Aorta (tissue), 5 donors: ENCODE data around the gene REM2. TPM values are rescaled to one million over a fixed set of nuclear protein-coding genes. Genes with fewer than 3 reads are reported as not detected.
"Not testable (repeated sequence)": the region's sequence is repeated elsewhere in the genome, so short reads cannot be mapped to it uniquely, and the experiment has no call there.

Experiments used
- ATAC-seq: fragments of 200-7000 bp; cut with Tn5 transposase; one replicate; pipeline ENCODE4 v1.9.1; 2022; ENCODE audit warnings: moderate library complexity; ENCODE audit not compliant: low FRiP score
- DNase-seq, 2 donors: peaks; one replicate each; pipeline ENCODE4 v3.0.0-alpha.2; 2020
- H3K27ac ChIP-seq, 2 donors: one replicate each; pipeline ENCODE4 v1.5.1; 2013; ENCODE audit warnings: low read length in 2 of 2, mild to moderate bottlenecking in 2 of 2, moderate library complexity in 2 of 2, control low read depth in 1 of 2, inconsistent platforms in 1 of 2, low read depth in 1 of 2
- H3K27me3 ChIP-seq, 2 donors: one replicate each; pipeline ENCODE4 v1.6.1; 2013; ENCODE audit warnings: control low read depth in 1 of 2, low read length in 1 of 2, mild to moderate bottlenecking in 1 of 2, moderate library complexity in 1 of 2; ENCODE audit not compliant: insufficient read depth in 2 of 2, control insufficient read depth in 1 of 2
- H3K36me3 ChIP-seq, 2 donors: one replicate each; pipeline ENCODE4 v1.6.1; 2013; ENCODE audit warnings: control low read depth in 1 of 2, low read length in 1 of 2, mild to moderate bottlenecking in 1 of 2; ENCODE audit not compliant: insufficient read depth in 2 of 2, control insufficient read depth in 1 of 2
- H3K4me1 ChIP-seq, 2 donors: one replicate each; pipeline ENCODE4 v1.6.1; 2013; ENCODE audit warnings: low read length in 2 of 2, control low read depth in 1 of 2, mild to moderate bottlenecking in 1 of 2, moderate library complexity in 1 of 2; ENCODE audit not compliant: insufficient read depth in 2 of 2, control insufficient read depth in 1 of 2
- H3K4me3 ChIP-seq, 2 donors: one replicate each; pipeline ENCODE4 v1.5.1; 2013; ENCODE audit warnings: low read length in 2 of 2, control low read depth in 1 of 2, mild to moderate bottlenecking in 1 of 2
- H3K9me3 ChIP-seq: one replicate; pipeline ENCODE4 v1.6.1; 2013; ENCODE audit warnings: mild to moderate bottlenecking, low read length; ENCODE audit not compliant: control insufficient read depth
- WGBS, 2 donors: extraction: QIAGEN DNeasy Blood & Tissue Kit; methylation state at CpG; one replicate each; pipeline ENCODE4 v1.1.7; 2013; 5-methylcytosine and 5-hydroxymethylcytosine counted together
- intact Hi-C, 2 donors: fragments of 100-400 bp; cut with DNase I; formaldehyde crosslinking; loops; one replicate each; pipeline versions ENCODE4 v1.14.2 to v1.15.0; 2022
- polyA plus RNA-seq, 2 donors: library from polyadenylated mRNA; stranded (reverse); fragments of 200-250 nt; gene quantifications; one replicate each; pipeline ENCODE4 v1.2.3, GENCODE V29; 2013
- total RNA-seq, 2 donors: library from RNA; stranded (reverse); fragmentation: NEBNext Ultra II Directional; extraction: Animal tissue kit (Norgen Biotek cat#: 25700); gene quantifications; one replicate each; pipeline ENCODE4 v1.2.1, GENCODE V29; 2021
- donor health status: healthy with polysubstance abuse.
- donor health status: Bipolar disorder and iron deficiency.
- donor health status: DM: no; HTN: no; CAD: no.
- donor health status: DM: no; HTN: no; CAD: no.
- donor health status: DM: yes; HTN: yes; CAD: no.

The REM2 gene
- total and polyA plus RNA-seq, 4 donors: 0.36 to 0.92 (median 0.75) TPM; not detected in 1

GRCh38 chr14:22852940-22853767, 29.9 kb upstream of the REM2 start:
- peak; percentile 92 to 98 for DNase-seq
- no peaks in the 10 kb centered on the region for H3K36me3 ChIP-seq
- H3K27me3 ChIP-seq: no peaks in the 10 kb centered on the region
- no peak overlapping the region for H3K27ac ChIP-seq
- 1% methylated on average over 20 of the region's 20 CpGs for WGBS, 2 donors
- no peaks in the 10 kb centered on the region for H3K9me3 ChIP-seq
- intact Hi-C loops: loop anchor here (1.0 to 10.0 kb wide), 6 partner anchors 16 to 296 kb away; partner anchors contain the start of gene MMP14 (in 1 of the 2)
- peak; percentile 76 for ATAC-seq
- no peaks in the 10 kb centered on the region for H3K4me1 ChIP-seq
- no peak overlapping the region for H3K4me3 ChIP-seq

DNA sequence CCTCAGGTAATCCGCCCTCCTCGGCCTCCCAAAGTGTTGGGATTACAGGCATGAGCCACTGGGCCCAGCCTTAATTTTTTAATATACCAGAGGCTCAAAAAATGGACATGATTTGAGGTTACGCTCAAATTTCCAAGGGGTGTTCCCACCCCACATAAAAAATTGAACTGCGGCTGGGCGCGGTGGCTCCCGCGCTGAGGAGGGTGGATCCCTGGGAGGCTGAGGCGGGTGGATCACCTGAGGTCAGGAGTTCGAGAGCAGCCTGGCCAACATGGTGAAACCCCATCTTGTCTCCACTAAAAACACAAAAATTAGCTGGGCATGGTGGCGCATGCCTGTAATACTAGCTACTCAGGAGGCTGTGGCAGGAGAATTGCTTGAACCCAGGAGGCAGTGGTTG, 28.7 kb upstream of the REM2 start:
- H3K9me3 ChIP-seq, H3K36me3 ChIP-seq, H3K4me3 ChIP-seq, ATAC-seq, H3K27ac ChIP-seq, H3K4me1 ChIP-seq, H3K27me3 ChIP-seq: not testable (repeated sequence)
- intact Hi-C loops: loop anchor here in 1 of 2 donors (5.0 to 10.0 kb wide), 2 partner anchors 199 to 297 kb away; no protein-coding TSS in a partner anchor
- WGBS, 2 donors: 96 to 97% methylated on average over 11 of the region's 11 CpGs
- peak in 1 of 2 donors; percentile 63 for DNase-seq

DNA sequence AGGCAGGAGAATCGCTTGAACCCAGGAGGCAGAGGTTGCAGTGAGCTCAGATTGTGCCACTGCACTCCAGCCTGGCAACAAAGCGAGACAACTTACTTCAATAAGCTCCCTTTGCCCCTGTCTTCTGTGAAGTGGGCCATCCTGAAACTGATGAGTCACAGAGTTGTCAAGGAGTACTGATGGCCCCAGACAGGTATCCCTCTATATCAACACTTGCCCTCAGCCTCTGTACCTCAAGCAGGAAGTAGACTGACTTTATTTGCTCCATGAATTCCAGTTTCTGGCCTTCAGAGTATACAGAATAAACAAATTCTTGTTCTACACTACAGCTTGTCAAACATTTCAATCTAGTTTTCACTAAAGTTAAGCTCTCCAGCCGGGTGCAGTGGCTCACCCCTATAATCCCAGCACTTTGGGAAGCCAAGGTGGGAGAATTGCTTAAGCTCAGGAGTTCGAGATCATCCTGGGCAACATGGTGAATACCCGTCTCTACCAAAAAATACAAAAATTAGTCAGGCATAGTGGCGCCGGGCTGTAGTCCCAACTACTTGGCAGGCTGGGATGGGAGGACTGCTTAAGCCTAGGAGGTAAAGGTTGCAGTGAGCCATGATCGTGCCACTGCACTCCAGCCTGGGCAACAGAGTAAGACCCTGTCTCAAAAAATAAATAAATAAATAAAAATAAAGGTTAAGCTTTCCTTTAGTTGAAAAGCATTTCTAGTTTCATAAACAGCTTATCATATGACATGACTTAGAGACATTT, 27.9 kb upstream of the REM2 start:
- ATAC-seq (no peak), DNase-seq (no peak)
- WGBS, 2 donors: 88 to 91% methylated on average over 8 of the region's 8 CpGs
- H3K27ac ChIP-seq: no peak overlapping the region
- H3K4me1 ChIP-seq: no peaks in the 10 kb centered on the region
- H3K4me3 ChIP-seq: no peak overlapping the region
- no peaks in the 10 kb centered on the region for H3K36me3 ChIP-seq
- intact Hi-C loops: loop anchor here in 1 of 2 donors (5.0 to 10.0 kb wide), 2 partner anchors 200 to 298 kb away; no protein-coding TSS in a partner anchor
- H3K27me3 ChIP-seq: no peaks in the 10 kb centered on the region
- H3K9me3 ChIP-seq: no peaks in the 10 kb centered on the region

DNA sequence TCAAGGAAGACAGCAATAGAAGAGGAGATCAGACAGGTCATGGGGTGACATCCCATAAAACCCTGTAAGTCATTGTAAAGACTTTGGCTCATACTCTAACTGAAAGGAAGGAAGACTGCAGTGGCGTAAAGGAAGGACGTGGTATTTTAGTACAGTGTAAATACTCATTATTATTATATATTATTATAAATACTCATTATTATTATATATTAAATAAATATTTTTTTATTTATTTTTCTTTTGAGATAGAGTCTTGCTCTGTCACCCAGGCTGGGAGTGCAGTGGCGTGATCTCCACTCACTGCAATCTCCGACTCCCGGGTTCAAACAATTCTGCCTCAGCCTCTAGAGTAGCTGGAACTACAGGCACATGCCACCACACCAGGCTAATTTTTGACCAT, 26.6 kb upstream of the REM2 start:
- no peak for ATAC-seq
- intact Hi-C loops: loop anchor here in 1 of 2 donors (10.0 kb wide), 1 partner anchor 202 kb away; no protein-coding TSS in a partner anchor
- H3K27ac ChIP-seq: no peak overlapping the region
- no peaks in the 10 kb centered on the region for H3K4me1 ChIP-seq
- H3K9me3 ChIP-seq: no peaks in the 10 kb centered on the region
- no peaks in the 10 kb centered on the region for H3K27me3 ChIP-seq
- H3K36me3 ChIP-seq: no peaks in the 10 kb centered on the region
- H3K4me3 ChIP-seq: no peak overlapping the region
- WGBS, 2 donors: 96 to 97% methylated on average over 5 of the region's 5 CpGs
- DNase-seq: no peak

GRCh38 chr14:22860377-22860776, 22.6 kb upstream of the REM2 start:
- H3K27ac ChIP-seq, H3K9me3 ChIP-seq, H3K4me1 ChIP-seq, intact Hi-C loops, H3K4me3 ChIP-seq, ATAC-seq, H3K36me3 ChIP-seq, H3K27me3 ChIP-seq: not testable (repeated sequence)
- DNase-seq: peak; percentile 4 to 6
- 58 to 80% methylated on average over 3 of the region's 3 CpGs for WGBS, 2 donors

- no peak for DNase-seq
- no peak for ATAC-seq
These were observed 21.4 kb upstream of the REM2 start for GRCh38 chr14:22861651-22862050.

DNA sequence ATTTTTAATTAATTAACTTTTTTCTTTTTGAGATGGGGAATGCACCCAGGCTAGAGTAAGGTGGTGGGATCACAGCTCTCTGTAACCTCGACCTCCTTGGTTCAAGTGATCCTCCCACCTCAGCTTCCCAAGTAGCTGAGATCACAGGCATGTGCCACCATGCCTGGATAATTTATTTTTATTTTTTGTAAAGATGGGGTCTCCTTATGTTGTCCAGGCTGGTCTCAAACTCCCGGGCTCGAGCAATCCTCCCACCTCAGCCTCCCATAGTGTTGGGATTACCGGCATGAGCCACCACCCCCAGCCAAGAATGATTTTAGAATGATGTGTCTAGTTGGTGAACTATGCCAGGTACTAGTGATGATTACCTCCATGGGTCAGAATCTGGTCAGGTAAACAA, 18.0 kb upstream of the REM2 start:
- Histone ChIP-seq H3K27me3 (no peaks in the 10 kb centered on the region), H3K27ac (no peak overlapping the region), H3K4me1 (no peaks in the 10 kb centered on the region), H3K4me3 (no peak overlapping the region), H3K36me3 (no peaks in the 10 kb centered on the region), H3K9me3 (no peaks in the 10 kb centered on the region)
- WGBS, 2 donors: 82 to 84% methylated on average over 4 of the region's 4 CpGs
- peak in 1 of 2 donors; percentile 32 for DNase-seq
- intact Hi-C loops: no loop called here
- ATAC-seq: no peak

More at GRCh38 chr14:22861651-22862050, 21.4 kb upstream of the REM2 start:
- intact Hi-C loops: no loop called here
- H3K27ac ChIP-seq: no peak overlapping the region
- H3K4me3 ChIP-seq: no peak overlapping the region
- no peaks in the 10 kb centered on the region for H3K27me3 ChIP-seq
- H3K4me1 ChIP-seq: no peaks in the 10 kb centered on the region
- no peaks in the 10 kb centered on the region for H3K9me3 ChIP-seq
- H3K36me3 ChIP-seq: no peaks in the 10 kb centered on the region

- H3K27me3 ChIP-seq: no peaks in the 10 kb centered on the region
- ATAC-seq: no peak
These were observed 17.3 kb upstream of the REM2 start for GRCh38 chr14:22865424-22866405.

More at GRCh38 chr14:22865424-22866405, 17.3 kb upstream of the REM2 start:
- DNase-seq: peak; percentile 47 to 53
- 53 to 55% methylated on average over 6 of the region's 6 CpGs for WGBS, 2 donors
- no peaks in the 10 kb centered on the region for H3K36me3 ChIP-seq
- H3K4me3 ChIP-seq: no peak overlapping the region
- H3K27ac ChIP-seq: no peak overlapping the region
- H3K4me1 ChIP-seq: no peaks in the 10 kb centered on the region
- H3K9me3 ChIP-seq: no peaks in the 10 kb centered on the region
- intact Hi-C loops: no loop called here
